Measurements from ENCODE around the gene VPS33A.

GRCh38 chr12:122310626-122311333, 44.5 kb upstream of the VPS33A start:
- TF ChIP-seq CTCF (IDR thresholded peaks at IDR 0.05; ENCODE audit: low read depth, low read length, missing input control) (no peak), RXRA (IDR thresholded peaks at IDR 0.05) (no peak), ATF3 (IDR thresholded peaks at IDR 0.05) (no peak), REST (IDR thresholded peaks at IDR 0.05) (no peak), MAX (IDR thresholded peaks at IDR 0.05) (no peak), YY1 (IDR thresholded peaks at IDR 0.05) (no peak), GABPA (IDR thresholded peaks at IDR 0.05 in 1 of 2, conservative IDR thresholded peaks at IDR 0.05 in 1 of 2) (no peak), EGR1 (IDR thresholded peaks at IDR 0.05; ENCODE audit: low read depth in 2 of 2) (no peak), ZBTB33 (IDR thresholded peaks at IDR 0.05) (no peak), JUND (IDR thresholded peaks at IDR 0.05) (no peak), HNF4A (conservative IDR thresholded peaks at IDR 0.05) (no peak), RAD21 (IDR thresholded peaks at IDR 0.05) (no peak), TAF1 (conservative IDR thresholded peaks at IDR 0.05) (no peak), NR2F2 (IDR thresholded peaks at IDR 0.05) (no peak)
